Coronary artery (tissue), 2 donors: ENCODE measurements around the gene MAN1A1.

Experiments used
- DNase-seq: peaks from one replicate; pipeline ENCODE4 v3.0.0-alpha.2; 2017; ENCODE audit warnings: low spot score
- H3K27ac ChIP-seq, 2 donors: fragments of 200-600 bp; sonication (generic); one replicate each; pipeline ENCODE4 v1.5.1; 2016 to 2019
- H3K4me3 ChIP-seq: fragments of 200-600 bp; sonication (generic); 2 replicates; pipeline ENCODE4 v1.5.1; 2016; ENCODE audit warnings: mild to moderate bottlenecking, moderate library complexity
- CTCF ChIP-seq: fragments of 200-600 bp; sonication (generic); IDR thresholded peaks from one replicate; pipeline ENCODE4 v1.5.1; 2019; ENCODE audit warnings: antibody characterized with exemption

MAN1A1 gene

GRCh38 chr6:119346936-119347335 lies 2.6 kb downstream of the MAN1A1 start:
- no peak for TF ChIP-seq CTCF
- no peak for DNase-seq
- Histone ChIP-seq H3K27ac (peak overlapping the region; percentile 95 to 97), H3K4me3 (peak overlapping the region; percentile 95)

GRCh38 chr6:119346450-119346849 lies 3.1 kb downstream of the MAN1A1 start:
- peak overlapping the region; percentile 95 to 97 for H3K27ac ChIP-seq
- TF ChIP-seq CTCF = no peak
- H3K4me3 ChIP-seq = peak overlapping the region; percentile 95
- no peak for DNase-seq

- Histone ChIP-seq H3K27ac (no peak overlapping the region), H3K4me3 (peak overlapping the region; percentile 95)
- DNase-seq = no peak
- TF ChIP-seq CTCF = no peak
Observed at GRCh38 chr6:119345114-119345513, 4.4 kb downstream of the MAN1A1 start.

- DNase-seq = no peak
- Histone ChIP-seq H3K4me3 (peak overlapping the region; percentile 95), H3K27ac (no peak overlapping the region)
- no peak for TF ChIP-seq CTCF
Observed at GRCh38 chr6:119344306-119344705, 5.3 kb downstream of the MAN1A1 start.

- no peak for DNase-seq
- peak overlapping the region; percentile 8 for H3K4me3 ChIP-seq
- no peak overlapping the region for H3K27ac ChIP-seq
Observed at GRCh38 chr6:119343573-119344146, 5.9 kb downstream of the MAN1A1 start.

GRCh38 chr6:119343167-119343566 lies 6.4 kb downstream of the MAN1A1 start:
- Histone ChIP-seq H3K27ac (no peak overlapping the region), H3K4me3 (peak overlapping the region; percentile 8)
- no peak for DNase-seq
- TF ChIP-seq CTCF = no peak

More at GRCh38 chr6:119343573-119344146, 5.9 kb downstream of the MAN1A1 start:
- no peak for TF ChIP-seq CTCF

- no peak overlapping the region for H3K27ac ChIP-seq
- TF ChIP-seq CTCF = no peak
- no peak overlapping the region for H3K4me3 ChIP-seq
- no peak for DNase-seq
Observed at GRCh38 chr6:119342430-119342829, 7.1 kb downstream of the MAN1A1 start.
